RCC 7860 (cell line): ENCODE results near the gene GTF3C5.
"Not testable (repeated sequence)": the region's sequence is repeated elsewhere in the genome, so short reads cannot be mapped to it uniquely, and the experiment has no call there.

Source experiments
- DNase-seq: peaks from one replicate; pipeline ENCODE4 v3.0.0-alpha.2; 2015; ENCODE audit warnings: low spot score
- FAIRE-seq: peaks from 2 replicates; lab custom pipeline; 2012; peaks lifted over from hg19 to GRCh38; lab: Jason Lieb, UNC

GTF3C5 gene

DNA sequence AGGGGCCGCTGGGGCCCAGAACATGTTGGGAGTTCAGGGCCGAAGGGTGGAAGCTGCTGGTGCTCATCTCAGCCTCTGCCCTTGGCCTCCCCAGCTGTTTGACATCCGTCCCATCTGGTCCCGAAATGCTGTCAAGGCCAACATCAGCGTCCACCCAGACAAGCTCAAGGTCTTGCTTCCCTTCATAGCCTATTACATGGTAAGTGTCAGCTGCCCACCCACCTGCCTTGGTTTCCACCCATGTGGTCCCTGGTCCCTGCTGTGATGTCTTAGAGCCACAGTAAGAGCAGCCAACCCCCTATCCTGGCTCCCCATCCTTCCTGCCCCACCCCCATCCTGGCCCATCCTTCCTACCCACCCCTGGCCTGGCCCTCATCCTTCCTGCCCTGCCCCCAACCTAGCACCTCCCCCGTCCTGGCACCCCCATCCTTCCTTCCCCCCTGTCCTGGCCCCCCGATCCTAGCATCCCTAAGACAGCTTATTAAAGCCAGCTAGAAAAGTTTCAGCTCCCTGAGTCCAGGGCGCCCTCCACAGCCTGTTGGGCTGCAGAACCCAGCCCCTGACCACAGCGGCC lies 21.3 kb downstream of the GTF3C5 start:
- no peak for DNase-seq
- no peak for FAIRE-seq

DNA sequence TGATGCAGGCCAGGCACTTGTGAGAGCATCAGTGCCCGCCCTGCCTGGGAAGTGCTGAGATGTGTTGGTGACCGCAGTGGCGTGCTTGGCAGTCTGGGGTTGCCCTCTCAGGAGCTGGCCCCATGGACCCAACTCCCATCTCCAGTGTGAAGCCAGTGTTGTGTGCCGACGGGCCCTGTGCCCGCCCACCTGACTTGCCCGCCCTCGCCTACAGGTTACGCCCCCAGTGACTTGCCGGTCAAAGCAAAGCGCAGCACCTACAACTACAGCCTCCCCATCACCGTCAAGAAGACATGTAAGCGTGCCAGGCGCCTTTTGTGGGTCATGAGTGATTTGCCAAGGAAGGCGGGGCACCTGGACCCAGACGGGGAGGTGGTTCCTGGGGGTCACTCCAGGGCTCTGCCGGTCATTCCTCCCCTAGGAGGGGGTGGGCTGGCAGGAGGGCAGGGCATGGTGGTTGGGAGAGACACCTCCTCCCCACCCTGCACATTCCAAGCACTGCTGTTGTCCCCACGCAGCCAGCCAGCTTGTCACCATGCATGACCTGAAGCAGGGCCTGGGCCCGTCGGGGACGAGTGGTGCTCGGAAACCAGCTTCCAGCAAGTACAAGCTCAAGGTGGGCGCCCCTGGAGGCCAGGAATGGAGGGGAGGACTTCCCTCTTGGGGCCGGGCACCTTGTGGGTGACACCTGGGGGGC lies 23.5 kb downstream of the GTF3C5 start:
- no peak for DNase-seq
- FAIRE-seq, result no peak

DNA sequence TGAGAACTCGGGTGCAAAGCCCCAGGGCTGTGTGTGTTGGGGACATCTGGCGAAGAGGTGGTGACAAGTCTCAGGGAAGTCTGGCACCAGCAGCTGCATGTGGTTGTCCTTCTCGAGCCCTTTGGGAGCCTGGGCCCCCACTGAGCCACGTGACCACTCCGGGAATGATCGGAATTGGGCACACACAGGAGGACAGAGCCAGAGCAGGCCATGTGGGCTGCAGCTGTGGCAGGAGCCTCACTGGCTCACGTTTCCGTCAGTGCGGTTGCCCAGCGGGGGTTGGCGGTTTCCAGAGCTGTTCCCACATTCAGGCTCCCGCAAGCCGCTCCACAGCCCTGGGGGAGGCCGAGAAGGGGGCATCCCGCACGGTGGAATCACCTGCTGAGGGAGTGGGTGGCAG lies 24.2 kb downstream of the GTF3C5 start:
- FAIRE-seq (no peak), DNase-seq (no peak)

DNA sequence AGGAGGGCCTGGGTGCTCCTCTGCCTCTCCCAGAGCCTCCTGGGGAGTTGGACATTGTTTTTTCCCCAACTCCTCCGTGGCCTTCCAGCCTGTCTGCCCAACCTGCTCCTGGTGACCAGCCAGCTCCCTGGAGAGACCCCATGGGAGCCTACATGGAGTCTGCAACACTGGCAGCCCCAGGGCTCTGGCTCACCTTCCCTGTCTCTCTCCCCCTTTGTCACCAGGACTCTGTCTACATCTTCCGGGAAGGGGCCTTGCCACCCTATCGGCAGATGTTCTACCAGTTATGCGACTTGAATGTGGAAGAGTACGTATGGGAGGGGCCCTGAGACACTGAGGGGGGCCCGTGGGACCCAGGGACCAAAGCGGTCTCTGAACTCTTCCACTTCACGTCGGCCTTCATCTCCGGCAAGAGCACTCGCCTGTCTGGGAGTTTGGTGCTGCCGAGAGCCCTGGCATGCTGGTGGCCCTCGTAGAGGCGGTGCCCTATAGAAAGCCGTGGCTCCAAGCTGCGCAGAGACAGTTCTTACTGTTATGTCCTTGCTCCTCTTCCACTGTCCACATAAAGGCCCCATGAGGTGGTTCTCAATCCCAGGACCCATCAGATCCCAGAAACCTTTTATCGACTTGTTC lies 25.1 kb downstream of the GTF3C5 start:
- FAIRE-seq, result no peak
- no peak for DNase-seq

DNA sequence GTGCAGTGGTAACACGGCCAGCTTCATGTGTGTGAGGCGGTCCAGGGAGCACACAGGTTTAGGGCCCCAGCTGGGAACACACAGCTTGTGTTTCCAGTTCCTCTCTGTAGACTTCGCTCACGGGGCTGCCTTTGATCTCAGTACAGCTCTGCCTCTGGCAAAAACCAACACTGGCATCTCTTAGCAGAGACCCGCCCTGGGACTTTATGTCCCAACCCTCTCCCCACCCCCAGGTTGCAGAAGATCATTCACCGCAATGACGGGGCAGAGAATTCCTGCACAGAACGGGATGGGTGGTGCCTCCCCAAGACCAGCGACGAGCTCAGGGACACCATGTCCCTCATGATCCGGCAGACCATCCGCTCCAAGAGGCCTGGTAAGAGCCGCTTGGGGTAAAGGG lies 25.7 kb downstream of the GTF3C5 start:
- no peak for DNase-seq
- FAIRE-seq, result no peak

DNA sequence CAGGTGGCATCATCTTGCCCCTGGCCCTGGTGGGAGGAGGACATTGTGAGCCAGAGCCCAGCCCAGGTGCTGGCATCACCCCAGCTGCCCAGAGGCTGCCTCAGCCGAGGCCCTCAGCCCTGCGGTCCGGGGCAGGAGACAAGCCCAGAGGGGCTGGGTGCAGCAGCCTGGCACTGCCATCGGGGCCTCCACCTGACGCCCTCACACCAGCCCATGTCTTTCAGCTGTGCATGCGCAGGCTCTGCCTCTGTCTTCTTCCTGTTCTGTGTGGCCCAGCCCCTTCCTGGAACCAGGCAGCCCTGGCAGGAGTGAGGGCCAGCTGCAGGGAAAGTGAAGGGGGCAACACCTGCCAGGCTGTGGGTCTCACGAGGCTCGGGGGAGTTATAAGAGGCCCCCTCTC lies 26.2 kb downstream of the GTF3C5 start:
- FAIRE-seq, result no peak
- no peak for DNase-seq

DNA sequence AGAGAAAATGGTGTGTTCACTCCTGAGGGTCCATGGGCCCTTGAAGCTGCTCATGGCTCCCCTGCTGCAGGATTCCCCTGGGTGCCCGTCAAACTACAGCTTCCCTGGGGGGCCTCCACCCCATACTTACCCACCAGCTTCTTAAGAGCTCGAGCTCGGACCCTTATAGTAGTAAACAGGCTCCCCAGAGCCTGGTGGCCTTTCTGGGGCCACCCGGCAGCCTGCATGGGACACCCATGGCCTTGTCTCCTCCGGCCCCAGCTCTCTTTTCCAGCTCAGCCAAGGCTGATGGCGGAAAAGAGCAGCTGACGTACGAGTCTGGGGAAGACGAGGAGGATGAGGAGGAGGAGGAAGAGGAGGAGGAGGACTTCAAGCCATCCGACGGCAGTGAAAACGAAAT lies 26.8 kb downstream of the GTF3C5 start:
- DNase-seq (no peak), FAIRE-seq (no peak)

DNA sequence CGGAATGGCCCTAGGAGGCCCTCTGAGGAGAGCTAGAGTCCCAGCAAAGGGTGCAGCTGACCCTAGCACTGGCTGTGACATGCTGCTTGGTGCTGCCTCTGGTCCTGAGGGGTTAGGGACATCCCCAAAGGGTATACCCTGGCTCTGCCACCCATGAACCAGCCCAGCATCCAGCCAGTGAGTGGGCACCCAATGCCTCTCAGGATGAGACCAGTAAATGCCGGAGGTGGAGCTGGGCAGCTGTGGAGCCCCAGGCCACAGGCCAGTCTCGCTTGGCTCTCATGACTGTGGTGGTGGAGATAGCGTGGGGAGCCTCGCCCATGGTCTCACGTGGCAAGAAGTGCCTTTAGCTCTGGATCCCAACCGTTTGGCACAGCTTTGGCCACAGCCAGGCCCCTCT lies 27.3 kb downstream of the GTF3C5 start:
- FAIRE-seq, result no peak
- no peak for DNase-seq

DNA sequence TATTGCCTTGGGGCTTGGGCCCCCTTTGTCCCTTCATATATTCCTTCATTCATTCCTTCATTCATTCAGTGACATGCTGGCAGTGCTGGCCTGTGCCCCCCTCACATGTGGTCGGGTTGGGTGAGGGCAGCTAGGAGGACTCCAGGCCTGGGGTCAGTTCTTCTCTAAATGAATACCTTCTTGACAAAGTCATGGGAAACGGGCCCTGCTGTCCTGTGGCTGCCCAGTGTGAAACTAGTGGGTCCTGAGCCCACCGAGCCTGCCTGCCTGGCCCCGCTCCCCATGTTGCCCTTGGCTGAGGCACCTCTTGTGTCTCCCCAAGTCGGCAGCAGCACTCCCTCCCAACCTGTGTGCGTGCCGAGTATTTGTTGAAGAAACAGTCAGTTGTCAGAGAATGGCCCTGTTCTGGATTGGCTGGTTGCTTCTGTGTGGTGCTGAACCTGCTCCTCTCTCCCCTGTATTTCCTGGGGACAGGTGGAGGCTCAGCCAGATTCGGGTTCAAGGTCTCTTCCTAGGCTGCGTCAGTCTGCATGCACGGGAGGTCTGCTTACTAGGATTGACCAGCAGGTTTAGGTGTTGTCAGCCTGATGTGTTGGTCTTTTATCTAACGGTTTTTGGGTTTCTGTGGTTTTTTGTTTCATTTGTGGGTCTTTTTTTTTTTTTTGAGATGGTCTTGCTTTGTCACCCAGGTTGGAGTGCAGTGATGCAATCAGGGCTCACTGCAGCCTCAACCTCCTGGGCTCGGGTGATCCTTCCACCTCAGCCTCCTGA lies 27.9 kb downstream of the GTF3C5 start:
- DNase-seq (no peak), FAIRE-seq (no peak)

DNA sequence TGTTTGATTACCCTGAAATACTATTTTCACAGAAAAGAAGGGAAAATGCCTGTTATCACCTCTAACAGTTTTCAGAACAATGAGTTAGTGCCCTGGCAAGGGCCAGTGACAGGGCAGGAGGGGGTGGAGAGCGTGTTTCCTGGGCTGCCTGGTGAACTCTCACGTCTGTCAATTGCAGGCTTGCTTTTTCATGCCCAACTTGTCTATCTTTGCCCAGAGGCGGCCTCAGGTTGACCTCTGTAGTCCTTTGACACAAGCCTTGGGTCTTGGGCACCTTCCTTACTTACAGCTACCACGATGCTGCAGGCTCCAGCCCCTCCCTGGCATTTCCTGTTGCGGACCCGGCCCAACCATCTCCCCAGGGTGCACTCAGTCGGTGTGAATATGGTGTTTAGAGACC lies 28.8 kb downstream of the GTF3C5 start:
- FAIRE-seq, result no peak

DNA sequence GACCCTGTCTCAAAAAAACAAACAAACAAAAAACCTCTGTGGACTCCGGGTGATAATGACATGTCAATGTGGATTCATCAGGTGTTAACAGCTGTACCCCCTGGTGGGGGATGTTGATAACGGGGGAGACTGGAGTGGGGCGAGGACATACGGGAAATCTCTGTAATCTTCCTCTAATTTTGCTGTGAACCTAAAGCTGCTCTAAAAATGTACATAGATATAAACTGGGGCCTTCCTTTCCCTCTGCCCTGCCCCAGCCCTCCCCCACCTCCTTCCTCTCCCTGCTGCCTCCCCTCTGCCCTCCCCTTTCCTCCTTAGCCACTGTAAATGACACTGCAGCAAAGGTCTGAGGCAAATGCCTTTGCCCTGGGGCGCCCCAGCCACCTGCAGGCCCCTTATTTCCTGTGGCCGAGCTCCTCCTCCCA lies 29.6 kb downstream of the GTF3C5 start:
- DNase-seq (no peak), FAIRE-seq (no peak)

More for the DNA sequence above, 28.8 kb downstream of the GTF3C5 start:
- DNase-seq, result no peak

DNA sequence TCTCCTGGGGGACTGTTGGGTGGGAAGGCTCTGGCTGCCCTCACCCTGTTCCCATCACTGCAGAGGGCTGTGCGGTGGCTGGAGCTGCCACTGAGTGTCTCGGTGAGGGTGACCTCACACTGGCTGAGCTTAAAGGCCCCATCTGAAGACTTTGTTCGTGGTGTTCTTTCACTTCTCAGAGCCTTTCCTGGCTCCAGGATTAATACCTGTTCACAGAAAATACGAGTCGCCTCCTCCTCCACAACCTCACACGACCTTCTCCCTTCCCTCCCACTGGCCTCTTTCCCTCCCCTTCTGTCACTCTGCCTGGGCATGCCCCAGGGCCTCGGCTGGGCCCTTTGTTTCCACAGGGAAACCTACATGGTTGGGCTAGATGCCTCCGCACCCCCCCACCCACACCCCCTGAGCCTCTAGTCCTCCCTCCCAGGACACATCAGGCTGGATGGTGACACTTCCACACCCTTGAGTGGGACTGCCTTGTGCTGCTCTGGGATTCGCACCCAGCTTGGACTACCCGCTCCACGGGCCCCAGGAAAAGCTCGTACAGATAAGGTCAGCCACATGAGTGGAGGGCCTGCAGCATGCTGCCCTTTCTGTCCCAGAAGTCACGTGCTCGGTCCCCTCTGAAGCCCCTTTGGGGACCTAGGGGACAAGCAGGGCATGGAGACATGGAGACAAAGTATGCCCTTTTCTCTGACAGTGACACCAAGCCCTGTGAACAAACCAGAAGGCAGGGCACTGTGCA lies 30.4 kb downstream of the GTF3C5 start:
- DNase-seq, FAIRE-seq: not testable (repeated sequence)

DNA sequence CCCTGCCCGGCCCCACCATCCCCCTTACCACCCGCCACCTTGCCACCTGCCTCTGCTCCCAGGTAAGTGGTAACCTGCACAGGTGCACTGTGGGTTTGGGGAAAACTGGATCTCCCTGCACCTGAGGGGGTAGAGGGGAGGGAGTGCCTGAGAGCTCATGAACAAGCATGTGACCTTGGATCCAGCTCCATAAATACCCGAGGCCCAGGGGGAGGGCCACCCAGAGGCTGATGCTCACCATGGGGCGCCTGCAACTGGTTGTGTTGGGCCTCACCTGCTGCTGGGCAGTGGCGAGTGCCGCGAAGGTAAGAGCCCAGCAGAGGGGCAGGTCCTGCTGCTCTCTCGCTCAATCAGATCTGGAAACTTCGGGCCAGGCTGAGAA lies 31.0 kb downstream of the GTF3C5 start, which contains the start of gene CEL:
Gene CEL (plus strand): TSS at position 218 of the 382 bp plus-strand sequence. CDS start 22 bp downstream, at position 240.
- DNase-seq, FAIRE-seq: not testable (repeated sequence)

DNA sequence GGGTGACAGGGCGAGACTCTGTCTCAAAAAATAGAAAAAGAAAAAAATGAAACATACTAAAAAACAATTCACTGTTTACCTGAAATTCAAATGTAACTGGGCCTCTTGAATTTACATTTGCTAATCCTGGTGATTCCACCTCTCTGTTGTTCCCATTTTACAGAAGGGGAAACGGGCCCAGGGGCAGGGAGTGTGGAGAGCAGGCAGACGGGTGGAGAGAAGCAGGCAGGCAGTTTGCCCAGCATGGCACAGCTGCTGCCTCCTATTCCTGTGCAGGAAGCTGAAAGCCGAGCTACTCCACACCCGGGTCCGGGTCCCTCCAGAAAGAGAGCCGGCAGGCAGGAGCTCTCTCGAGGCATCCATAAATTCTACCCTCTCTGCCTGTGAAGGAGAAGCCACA lies 31.8 kb downstream of the GTF3C5 start:
- not testable (repeated sequence) for FAIRE-seq, DNase-seq

DNA sequence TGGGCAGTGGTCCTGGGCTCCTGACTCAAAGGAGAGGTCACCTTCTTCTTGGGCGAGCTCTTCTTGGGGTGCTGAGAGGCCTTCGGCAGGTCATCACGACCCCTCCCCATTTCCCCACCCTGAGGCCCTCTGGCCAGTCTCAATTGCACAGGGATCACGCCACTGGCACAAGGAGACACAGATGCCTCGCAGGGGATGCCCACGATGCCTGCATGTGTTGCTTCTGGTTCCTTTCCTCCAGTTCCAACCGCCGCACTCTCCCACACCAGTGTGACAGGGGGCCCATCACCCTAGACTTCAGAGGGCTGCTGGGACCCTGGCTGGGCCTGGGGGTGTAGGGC lies 32.3 kb downstream of the GTF3C5 start:
- DNase-seq (no peak), FAIRE-seq (no peak)

DNA sequence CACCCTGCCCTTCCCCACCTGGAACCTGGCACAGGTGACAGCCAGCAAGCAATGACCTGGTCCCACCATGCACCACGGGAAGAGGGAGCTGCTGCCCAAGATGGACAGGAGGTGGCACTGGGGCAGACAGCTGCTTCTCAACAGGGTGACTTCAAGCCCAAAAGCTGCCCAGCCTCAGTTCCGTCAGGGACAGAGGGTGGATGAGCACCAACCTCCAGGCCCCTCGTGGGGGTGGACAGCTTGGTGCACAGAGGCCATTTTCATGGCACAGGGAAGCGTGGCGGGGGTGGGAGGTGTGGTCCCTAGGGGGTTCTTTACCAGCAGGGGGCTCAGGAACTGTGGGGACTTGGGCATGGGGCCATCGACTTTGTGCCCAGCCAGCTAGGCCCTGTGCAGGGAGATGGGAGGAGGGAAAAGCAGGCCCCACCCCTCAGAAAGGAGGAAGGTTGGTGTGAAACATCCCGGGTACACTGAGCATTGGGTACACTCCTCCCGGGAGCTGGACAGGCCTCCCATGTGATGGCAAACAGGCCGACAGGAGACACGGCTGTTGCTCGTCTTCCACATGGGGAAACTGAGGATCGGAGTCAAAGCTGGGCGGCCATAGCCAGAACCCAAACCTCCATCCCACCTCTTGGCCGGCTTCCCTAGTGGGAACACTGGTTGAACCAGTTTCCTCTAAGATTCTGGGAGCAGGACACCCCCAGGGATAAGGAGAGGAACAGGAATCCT lies 32.9 kb downstream of the GTF3C5 start:
- DNase-seq (no peak), FAIRE-seq (no peak)

DNA sequence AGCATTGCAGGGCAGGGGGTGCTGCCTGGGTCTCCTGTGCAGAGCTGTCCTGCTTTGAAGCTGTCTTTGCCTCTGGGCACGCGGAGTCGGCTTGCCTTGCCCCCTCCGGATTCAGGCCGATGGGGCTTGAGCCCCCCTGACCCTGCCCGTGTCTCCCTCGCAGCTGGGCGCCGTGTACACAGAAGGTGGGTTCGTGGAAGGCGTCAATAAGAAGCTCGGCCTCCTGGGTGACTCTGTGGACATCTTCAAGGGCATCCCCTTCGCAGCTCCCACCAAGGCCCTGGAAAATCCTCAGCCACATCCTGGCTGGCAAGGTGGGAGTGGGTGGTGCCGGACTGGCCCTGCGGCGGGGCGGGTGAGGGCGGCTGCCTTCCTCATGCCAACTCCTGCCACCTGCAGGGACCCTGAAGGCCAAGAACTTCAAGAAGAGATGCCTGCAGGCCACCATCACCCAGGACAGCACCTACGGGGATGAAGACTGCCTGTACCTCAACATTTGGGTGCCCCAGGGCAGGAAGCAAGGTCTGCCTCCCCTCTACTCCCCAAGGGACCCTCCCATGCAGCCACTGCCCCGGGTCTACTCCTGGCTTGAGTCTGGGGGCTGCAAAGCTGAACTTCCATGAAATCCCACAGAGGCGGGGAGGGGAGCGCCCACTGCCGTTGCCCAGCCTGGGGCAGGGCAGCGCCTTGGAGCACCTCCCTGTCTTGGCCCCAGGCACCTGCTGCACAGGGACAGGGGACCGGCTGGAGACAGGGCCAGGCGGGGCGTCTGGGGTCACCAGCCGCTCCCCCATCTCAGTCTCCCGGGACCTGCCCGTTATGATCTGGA lies 33.7 kb downstream of the GTF3C5 start:
- no peak for FAIRE-seq

DNA sequence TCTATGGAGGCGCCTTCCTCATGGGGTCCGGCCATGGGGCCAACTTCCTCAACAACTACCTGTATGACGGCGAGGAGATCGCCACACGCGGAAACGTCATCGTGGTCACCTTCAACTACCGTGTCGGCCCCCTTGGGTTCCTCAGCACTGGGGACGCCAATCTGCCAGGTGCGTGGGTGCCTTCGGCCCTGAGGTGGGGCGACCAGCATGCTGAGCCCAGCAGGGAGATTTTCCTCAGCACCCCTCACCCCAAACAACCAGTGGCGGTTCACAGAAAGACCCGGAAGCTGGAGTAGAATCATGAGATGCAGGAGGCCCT lies 34.2 kb downstream of the GTF3C5 start:
- FAIRE-seq (no peak), DNase-seq (no peak)

More for the DNA sequence above, 33.7 kb downstream of the GTF3C5 start:
- DNase-seq, result no peak

DNA sequence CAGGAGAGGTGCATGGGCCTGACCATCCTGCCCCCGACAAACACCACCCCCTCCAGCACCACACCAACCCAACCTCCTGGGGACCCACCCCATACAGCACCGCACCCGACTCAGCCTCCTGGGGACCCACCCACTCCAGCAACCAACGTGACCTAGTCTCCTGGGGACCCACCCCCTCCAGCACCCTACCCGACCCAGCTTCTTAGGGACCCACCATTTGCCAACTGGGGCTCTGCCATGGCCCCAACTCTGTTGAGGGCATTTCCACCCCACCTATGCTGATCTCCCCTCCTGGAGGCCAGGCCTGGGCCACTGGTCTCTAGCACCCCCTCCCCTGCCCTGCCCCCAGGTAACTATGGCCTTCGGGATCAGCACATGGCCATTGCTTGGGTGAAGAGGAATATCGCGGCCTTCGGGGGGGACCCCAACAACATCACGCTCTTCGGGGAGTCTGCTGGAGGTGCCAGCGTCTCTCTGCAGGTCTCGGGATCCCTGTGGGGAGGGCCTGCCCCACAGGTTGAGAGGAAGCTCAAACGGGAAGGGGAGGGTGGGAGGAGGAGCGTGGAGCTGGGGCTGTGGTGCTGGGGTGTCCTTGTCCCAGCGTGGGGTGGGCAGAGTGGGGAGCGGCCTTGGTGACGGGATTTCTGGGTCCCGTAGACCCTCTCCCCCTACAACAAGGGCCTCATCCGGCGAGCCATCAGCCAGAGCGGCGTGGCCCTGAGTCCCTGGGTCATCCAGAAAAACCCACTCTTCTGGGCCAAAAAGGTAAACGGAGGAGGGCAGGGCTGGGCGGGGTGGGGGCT lies 35.6 kb downstream of the GTF3C5 start:
- FAIRE-seq, result no peak
- DNase-seq, result no peak
